Measurements from ENCODE around the gene HOXD3. TPM values are rescaled to one million over a fixed set of nuclear protein-coding genes. Genes with fewer than 3 reads are reported as not detected.
A peak's percentile ranks its signal among the peaks of the same experiment; 100 is the strongest.

HOXD3 gene
- total and polyA plus RNA-seq, 2 of the 8 experiments (the other 6 are each of a cell fraction or from before 2014, with no cell fraction given), result not detected

- TF ChIP-seq NRF1 (IDR thresholded peaks at IDR 0.05; ENCODE audit: low read depth, low read length) (no peak), RAD21 (IDR thresholded peaks at IDR 0.05 in 1 of 2, conservative IDR thresholded peaks at IDR 0.05 in 1 of 2; ENCODE audit: low read depth in 2 of 2, low read length in 2 of 2) (no peak), MAX (IDR thresholded peaks at IDR 0.05) (no peak), YY1 (IDR thresholded peaks at IDR 0.05; ENCODE audit: low read depth, low read length) (no peak), EZH2 (IDR thresholded peaks at IDR 0.05; ENCODE audit: low read depth, low read length, severe bottlenecking) (peak; percentile 20), KDM4A (IDR thresholded peaks at IDR 0.05; ENCODE audit: low read depth, low read length, severe bottlenecking) (peak; percentile 14), KDM5A (IDR thresholded peaks at IDR 0.05; ENCODE audit: low read length) (no peak)
Measured at GRCh38 chr2:176122052-176122682, 34.9 kb upstream of the HOXD3 start (continued).
